ENCODE measurements around the gene THUMPD3. TPM values are rescaled to one million over a fixed set of nuclear protein-coding genes. Genes with fewer than 3 reads are reported as not detected.

Gene THUMPD3
- total RNA-seq, result 33.1 and 39.5 TPM in 2 replicates

GRCh38 chr3:9362731-9363530 lies at the start of gene THUMPD3:
Gene THUMPD3 (plus strand): TSS chr3:9363054. CDS start chr3:9365069, 2,015 bp downstream.

GRCh38 chr3:9397332-9397905 lies 34.6 kb downstream of the THUMPD3 start, which contains the start of gene SETD5:
Gene SETD5 (plus strand): TSS chr3:9397615. CDS start chr3:9428939, 31,324 bp downstream.

Other genes starting within 250 kb of the THUMPD3 start
- gene SRGAP3, start 113.4 kb upstream of the THUMPD3 start, total RNA-seq, result under 0.01 TPM in 1 of 2 replicates, not detected in the other
- 31.6 and 33.1 TPM in 2 replicates for gene SETD5, start 34.6 kb downstream of the THUMPD3 start, total RNA-seq
- gene LHFPL4, start 190.8 kb downstream of the THUMPD3 start, total RNA-seq, result not detected in 2 replicates